ENCODE measurements around the gene ACTR3C.
"Not testable (repeated sequence)": the region's sequence is repeated elsewhere in the genome, so short reads cannot be mapped to it uniquely, and the experiment has no call there.

The ACTR3C gene

DNA sequence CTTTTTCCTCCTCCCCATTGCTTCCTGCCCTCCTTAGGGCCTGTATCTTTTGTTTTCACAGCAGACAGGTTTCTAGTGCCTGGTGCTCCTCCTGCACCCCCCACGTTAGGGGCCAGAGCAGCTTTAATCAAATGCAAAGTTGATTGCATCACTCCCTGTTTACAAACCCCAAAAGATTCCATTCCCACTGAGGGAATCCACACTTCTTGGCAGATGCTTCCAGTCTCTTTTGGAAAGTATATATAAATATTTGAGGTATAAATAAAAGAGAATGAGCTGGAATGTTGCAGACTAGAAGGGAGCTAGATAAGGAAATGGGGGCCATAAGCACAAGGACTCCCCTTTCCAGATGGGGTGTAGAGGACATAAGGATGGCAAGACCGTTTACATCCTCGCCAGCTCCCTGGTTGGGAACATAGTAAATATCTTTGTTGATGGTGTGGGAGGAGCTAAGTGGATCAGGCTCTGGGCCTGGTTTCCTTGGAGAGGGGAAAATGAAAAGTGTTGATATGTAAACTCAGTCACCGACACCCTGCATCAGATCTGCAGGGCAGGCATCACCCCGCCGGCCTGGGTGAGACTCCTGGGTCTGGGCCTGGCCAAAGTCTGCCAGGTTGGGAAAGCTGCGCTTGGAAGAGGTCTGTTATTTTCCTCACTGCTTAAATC is 11.9 kb upstream of the ACTR3C start:
- no peak for DNase-seq

DNA sequence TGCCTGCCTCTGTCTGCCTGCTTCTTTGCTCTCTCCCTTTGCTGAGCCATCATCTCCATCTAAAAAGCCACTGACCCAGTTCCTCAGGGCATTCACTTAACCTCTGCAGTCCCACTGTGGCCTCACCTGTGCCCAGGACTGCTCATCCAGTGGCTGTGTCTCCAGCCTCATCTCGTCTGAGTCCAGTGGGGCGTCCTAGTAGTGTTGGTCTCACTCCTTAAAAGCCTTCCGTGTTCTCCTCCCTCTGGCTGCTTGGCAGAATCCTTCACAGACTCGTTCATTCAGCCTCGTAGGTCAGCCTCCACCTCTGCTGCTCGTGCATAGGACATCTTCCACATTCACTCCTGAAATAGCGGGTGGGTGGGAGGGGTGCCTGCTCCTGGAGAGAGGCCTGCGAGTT is 10.8 kb upstream of the ACTR3C start:
- DNase-seq, result no peak

DNA sequence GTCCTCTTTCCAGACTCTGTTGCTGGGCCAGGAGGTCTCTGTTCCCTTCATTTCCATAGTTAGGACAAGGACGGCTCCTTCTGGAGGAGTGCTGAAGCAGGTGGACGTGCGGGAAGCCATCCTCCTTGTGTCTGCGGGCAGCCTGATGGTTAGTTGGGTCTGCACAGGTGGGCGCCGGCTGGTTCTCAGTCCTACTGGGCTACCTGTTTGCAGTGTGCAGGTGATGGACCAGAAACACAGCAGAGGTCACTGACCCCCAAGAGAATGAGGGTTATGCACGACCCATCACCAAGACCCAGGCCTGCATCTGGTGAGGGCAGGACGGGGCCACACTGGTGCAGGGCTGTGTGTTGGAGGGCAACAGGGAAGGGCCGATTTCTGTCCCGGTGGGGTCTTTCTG is 10.3 kb upstream of the ACTR3C start:
- DNase-seq, result no peak

DNA sequence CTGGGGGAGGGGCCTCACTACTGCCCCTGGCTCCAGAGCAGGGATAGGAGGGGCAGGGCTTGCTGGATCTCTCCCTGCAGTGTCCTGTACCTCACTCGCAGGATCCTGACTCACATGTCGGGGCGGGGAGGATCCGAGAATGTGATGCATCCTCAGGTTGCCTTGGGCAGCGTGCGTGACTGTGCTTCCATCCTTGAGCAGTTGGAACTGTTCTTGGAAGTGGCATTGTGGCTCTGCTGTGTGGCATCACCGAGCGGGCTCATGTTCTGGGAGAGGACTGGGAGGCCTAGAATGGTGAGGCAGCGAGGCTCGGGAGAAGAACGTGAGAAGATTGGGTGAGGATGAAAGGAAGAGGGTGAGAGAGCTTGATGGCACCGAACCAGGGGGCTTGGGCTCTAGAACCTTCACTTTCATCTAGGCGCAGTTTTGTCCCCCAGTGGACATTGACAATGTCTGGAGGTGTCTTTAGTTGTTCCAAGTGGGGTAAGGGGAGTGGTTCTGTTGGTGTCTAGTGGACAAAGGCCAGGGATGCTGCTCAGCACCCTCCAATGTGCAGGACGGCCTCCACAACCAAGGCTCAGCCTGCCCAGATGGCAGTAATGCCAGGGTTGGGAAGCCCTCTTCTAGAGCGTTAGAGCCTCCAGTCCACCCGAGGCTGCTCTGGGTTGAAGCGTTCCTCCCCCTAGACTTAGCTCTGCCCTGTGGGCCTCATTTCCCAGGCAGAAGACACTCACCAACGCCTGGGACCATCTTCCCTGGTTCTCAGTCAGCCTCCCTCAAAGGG is 9.7 kb upstream of the ACTR3C start:
- DNase-seq, result no peak

DNA sequence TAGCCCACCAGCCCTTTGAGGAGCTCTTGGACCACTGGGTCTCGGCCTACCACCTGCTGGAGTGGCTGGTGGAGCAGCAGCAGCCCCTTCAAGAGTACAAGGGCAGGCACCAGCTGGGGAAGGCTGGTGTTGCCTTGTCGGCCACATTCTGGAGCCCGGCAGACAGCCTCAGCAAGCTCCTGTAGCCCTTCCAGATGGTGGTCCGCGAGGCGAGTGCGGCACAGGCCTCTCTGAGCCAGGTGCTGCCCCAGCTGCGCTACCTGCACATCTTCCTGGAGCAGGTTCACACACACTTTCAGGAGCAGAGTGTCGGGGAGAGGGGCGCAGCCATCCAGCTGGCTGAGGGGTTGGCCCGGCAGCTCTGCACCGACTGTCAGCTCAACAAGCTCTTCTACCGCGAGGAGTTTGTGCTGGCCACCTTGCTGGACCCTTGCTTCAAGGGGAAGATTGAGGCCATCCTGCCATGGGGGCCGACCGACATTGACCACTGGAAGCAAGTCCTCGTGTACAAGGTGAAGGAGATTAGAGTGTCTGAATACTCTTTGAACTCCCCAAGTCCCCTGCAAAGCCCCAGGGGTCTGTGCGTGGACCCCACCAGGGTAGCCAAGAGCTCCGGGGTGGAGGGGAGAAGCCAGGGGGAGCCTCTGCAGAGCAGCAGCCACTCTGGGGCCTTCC is 7.0 kb upstream of the ACTR3C start:
- no peak for DNase-seq

DNA sequence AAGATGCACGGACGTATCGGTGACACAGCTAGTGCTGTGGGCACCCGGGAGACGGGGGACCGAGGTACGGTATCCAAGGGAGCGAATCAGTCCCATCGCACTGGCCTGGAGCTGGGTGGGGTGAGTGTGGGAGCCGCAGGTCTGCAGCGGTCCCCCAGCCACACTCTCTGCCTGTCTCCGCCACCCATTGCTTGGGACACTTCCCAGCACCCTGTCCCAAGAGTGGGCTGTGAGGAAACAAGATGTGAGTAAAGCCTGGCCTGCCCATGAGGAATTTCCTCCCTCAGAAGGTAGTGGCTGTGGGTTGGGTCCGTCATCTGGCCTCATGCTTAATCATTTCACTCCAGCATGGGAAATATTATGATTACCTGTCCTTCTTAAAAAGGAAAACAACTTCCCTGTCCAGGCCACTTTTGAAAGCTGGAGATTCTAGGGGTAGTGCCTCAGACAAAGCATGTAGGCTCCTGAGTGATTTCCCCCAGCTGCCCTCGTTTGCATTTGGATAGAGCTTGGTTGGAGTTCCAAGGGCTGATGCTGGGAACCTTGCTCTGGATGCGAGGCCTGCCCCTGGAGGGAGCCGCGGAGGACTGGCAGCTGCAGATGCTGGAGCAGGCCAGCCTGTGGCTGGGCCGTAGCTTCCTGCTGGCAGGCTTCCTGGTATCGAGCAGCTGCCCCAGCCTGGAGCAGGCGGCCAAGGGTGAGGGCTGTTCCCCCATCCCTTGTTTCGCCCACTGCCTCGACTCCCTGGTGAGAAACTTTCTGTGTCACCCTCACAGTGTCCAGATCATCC is 6.2 kb upstream of the ACTR3C start:
- no peak for DNase-seq

DNA sequence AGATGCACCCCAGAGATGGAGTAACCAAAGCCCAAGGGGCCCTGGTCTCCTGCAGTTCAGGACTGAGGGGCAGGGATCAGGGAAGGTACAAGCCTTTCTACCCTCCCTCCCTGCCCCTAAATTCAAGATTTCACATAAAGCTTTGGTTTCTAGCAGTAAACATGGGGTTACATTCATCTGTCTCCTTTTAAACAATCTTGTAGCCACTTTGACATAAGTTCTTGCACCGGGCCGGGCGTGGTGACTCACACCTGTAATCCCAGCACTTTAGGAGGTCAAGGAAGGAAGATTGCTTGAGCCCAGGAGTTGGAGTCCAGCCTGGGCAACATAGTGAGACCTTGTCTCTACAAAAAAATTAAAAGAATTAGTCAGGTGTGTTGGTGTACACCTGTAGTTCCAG is 4.0 kb upstream of the ACTR3C start:
- no peak for DNase-seq

DNA sequence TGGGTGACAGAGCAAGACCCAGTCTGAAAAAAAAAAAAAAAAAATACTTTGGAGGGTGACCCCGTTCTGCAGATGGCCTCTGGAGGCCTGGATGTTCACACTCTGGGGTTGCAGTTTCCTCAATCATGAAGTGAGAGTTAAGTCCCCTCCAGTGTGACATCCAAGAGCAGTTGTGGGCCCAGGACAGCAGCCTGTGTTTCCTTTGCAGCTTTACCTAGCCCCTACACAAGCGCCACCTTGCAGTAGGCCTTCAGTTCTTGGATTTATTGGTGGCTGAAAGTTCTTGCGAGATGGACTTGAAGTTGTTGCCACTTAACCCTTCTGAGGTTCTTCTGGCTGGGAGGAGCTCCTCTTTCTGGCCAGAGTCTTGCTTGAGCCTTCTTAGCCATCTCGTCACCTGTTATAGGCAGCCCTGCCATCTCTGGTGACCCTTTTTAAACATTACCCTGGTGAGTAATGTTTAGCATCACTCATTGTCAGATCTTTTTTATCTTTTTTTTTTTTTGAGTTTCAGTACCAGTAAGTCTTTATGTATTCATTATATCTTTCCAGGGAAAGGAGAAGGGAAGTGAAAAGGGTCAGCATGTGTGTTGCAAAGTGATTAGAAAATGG is 3.4 kb upstream of the ACTR3C start:
- no peak for DNase-seq

DNA sequence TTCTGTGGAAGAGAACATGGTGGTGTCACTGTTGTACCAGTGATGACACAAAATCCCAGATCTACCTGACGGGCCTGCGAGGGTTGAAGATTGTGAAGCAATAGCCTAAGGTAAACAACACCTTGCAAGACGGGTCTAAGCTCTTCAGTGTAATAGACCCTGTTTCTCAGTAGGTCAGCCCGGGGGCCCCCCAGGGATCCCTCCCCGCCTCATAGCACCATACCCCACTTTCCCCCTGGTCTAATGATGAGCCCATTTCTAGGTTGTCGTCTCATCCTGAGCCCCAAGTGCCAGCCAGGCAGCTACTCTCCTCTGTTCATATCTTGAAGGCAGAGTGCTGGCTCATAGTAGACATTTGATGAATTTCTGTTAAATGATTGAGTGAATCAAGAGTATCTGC is 2.6 kb upstream of the ACTR3C start:
- DNase-seq, result no peak

DNA sequence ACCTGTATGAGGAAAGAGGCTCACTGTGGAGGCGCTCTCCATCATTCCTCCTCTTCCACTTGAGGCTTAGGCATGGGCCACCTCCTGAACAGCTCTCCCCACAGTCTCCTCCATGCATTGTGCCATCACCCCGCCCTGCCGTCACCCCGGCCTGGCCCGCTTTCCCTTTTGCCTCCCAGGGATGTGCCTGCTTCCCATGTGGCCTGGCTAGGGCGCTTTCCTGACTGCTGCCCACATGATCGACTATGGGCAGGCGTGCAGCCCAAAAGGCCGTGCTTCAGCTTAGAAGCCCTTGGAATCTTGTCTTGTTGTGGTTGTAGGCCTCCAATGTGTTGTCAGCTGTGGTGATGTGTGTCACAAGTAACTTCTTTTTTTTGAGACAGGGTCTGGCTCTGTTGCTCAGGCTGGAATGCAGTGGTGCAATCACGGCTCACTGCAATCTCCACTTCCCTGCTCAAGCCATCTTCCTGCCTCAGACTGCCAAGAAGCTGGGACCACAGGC is 1.8 kb upstream of the ACTR3C start:
- no peak for DNase-seq

DNA sequence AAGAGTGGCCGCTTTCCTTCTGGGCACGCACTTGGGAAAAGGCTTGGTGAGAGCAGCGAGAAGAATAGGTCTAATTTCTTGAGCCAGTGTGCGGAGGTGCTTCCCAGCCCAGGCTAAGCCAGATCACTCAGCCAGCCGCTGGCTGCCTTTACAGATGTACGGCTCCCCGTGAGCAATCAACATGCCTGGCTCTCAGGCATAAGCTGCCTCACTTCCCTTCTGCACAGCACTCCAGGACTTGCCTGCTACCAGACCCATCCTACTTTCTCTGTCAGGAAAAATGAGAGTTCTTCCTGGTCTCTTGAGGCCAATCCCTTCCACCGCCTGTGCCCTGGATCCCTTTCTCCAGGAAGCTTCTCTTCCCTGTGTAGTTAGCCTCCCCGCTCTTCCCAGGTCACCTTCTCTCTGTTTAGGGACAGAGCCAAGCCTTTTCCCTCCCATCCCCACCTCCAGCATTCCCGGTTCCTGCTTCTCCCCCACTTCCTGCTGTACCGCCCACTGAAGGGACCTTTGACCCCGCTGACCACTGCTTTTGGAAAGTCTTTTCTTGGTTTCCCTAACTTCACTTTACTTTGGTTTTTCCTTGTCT is 1.1 kb upstream of the ACTR3C start:
- no peak for DNase-seq

DNA sequence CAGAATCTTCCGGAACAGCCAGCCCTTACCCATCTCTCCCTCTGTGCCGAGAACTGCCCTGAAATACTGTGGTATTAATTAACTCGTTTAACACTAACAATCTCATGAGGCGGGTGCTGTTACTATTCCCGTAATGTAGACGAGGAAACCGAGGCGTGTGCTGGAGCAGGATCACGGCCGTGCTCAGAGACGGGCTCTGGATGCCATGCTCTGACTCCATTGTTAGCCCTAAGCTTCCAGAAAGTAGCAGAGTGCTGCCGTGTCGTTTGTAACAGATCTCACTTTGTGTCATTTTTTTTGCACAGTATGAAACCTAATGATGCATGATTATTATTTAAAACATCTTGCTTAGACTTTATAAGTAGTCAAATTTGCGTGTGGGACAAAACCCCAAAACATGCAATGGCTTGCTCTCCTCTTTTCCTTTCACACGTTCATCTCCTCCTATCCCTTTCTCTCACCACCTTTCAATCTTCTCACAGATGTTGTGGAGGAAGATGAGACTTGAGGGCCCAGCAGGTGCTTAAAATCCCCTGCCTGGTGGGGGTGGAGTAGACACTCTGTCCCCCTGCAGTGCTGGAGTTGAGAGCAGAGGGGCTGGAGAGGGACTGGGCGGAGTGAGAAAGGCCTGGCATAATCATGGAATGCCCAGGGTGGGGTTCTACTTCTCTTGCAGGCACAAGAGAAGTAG is 482 bp upstream of the ACTR3C start:
- no peak for DNase-seq

DNA sequence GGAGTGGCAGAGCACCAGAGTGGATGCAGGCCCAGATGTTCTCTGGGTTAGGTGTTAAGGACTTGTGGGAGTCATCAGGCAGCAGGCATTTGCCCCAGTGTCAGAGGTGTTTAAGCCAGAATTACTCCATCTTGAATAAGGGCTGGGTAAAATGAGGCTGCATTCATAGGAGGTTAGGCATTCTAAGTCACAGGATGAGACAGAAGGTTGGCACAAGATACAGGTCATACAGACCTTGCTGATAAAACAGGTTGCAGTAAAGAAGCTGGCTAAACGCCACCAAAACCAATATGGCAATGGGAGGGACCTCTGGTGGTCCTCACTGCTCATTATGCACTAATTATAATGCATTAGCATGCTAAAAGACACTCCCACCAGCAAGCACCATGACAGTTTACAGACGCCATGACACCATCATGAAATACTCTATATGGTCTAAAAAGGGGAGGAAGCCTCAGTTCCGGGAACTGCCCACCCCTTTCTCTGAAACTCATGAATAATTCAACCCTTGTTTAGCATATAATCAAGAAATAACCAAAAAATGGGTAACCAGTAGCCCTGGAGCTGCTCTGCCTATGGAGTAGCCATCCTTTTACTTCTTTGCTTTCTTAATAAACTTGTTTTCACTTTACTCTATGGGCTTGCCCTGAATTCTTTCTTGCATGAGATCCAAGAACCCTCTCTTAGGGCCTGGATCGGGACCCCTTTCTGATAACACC is 1.1 kb downstream of the ACTR3C start:
- DNase-seq, result peak; percentile 64

DNA sequence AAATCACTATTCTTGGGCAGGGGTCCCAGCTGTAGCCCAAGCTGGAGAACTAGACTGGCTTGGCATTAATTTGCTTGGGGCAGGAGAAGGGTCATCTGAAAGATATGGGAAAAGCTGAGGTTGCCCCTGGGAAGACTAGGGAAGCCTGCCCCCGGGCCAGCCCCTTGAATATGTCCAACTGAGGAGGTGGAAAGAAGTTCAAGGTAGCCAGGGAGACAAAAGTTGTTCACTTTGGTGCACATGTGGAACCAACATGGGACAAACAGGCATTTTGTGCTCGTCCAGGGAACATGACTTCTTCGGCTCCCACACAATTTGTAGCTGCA is 1.6 kb downstream of the ACTR3C start:
- DNase-seq, result no peak

DNA sequence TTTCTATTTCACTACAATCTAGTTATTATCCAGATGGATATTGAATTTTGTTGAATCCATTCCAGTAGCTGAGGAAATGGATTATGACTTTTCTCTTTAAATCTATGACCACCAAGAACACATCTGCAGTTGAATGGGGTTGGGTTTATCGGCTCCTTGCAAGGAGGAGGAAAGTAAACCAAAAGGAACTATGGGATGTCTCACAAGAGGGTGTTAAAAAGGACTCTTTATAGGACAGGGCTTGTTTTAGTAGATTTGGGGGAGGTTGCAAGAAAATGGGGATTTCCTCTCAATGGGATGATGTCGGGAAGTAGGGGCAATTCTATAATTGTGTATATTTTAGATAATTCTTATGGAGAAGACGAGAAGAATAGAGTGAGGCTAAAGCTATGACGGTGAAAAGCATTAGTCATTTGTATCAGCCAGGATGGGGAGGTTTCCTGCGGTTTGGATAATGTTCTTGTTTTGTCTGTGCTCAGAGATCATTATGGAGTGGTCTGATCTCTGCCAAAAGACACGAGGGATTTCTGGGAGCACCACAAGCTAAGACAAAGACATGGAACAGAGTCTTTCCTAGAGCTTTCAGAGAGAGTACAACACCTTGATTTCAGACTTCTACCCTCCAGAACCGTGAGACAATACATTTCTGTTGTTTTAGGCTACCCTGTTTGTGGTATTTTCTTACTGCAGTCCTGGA is 5.4 kb downstream of the ACTR3C start:
- DNase-seq, result no peak

DNA sequence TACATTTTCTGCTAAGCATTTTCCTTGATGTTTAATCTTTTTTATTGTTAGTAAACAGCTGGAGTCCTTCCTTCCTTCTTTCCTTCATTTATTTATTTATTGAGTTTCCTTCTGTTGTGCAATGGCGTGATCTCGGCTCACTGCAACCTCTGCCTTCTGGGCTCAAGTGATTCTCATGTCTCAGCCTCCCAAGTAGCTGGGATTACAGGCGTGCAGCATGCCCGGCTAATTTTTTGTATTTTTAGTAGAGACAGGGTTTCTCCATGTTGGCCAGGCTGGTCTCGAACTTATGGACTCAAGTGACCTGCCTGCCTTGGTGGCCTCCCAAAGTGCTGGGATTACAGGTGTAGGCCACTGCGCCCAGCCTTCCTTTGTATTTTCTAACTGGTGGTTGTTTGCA is 6.4 kb downstream of the ACTR3C start:
- not testable (repeated sequence) for DNase-seq

DNA sequence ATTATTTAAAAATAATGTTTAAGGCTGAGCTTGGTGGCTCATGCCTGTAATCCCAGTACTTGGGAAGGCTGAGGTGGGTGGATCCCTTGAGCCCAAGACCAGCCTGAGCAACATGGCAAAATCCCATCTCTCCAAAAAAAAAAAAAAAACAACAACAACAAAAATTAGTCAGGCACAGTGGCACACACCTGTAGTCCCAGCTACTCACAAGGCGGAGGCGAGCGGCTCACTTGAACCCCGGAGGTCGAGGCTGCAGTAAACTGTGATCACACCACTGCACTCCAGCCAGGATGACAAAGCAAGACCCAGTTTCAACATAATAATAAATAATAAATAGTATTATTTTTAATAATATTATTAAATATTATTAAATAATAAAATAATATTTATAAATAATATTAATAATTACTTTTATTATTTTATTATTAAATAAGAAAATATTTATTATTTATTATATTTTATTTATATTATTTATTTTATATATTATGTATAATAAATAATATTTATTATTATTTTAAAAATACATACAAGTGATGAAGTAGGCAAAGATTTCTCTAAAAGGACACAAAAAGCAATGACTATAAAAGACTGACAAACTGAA is 8.6 kb downstream of the ACTR3C start:
- DNase-seq, result no peak

DNA sequence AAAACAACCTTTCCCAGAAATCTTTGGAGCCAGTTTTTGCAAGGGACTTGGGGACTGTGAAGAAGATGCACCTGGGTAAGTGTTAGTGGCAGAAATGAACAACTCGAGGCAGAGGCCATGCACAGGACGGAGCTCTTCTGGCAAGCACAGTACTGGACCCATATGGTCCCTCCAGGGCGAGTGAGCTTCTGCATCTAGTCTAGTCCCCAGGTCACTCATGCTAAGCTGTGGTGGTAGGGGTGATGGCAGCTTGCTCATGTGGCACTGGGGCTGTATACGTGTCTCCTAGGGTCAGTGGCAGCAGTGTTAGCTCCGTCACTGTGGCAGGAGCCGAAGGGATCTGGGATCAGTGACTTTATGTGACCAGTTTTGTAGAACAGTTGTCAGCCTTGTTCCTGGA is 9.5 kb downstream of the ACTR3C start:
- DNase-seq, result no peak

DNA sequence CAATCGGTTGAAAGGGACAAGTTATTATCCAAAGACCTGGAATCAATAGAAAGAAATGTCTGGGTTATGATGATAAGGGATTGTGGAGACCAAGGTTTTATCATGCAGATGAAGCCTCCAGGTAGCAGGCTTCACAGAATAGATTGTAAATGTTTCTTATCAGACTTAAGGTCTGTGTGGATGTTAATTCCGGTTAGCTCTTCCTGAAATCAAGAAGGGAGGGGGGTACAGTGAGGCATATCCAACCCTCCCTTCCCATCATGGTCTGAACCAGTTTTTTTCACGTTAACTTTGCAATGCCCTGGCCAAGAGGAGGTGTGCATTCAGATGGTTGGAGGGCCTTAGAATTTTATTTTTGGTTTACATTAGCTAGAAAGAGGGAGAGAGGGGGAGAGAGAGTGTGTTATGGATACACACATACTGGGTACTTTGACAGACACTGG is 10.0 kb downstream of the ACTR3C start:
- DNase-seq, result no peak

Data from CD4-positive, alpha-beta T cell treated with Interleukin-4 for 4 hours (primary cell).